Liver (tissue), 3 donors: ENCODE measurements around the gene CTU2.

Experiments
- CTCF ChIP-seq: fragments of 150-350 bp; IDR thresholded peaks from 2 replicates; pipeline ENCODE4 v1.5.1; 2017; ENCODE audit warnings: improper control_type of control experiment, low read depth, low read length; ENCODE audit not compliant: missing input control
- JUND ChIP-seq, 2 donors: IDR thresholded peaks; 2 replicates each; pipeline ENCODE4 v1.6.1; 2016; ENCODE audit warnings: antibody characterized with exemption in 2 of 2
- TAF1 ChIP-seq: conservative IDR thresholded peaks from 2 replicates; pipeline ENCODE4 v1.6.1; 2016; ENCODE audit warnings: antibody characterized with exemption, mild to moderate bottlenecking
- YY1 ChIP-seq: IDR thresholded peaks from 2 replicates; pipeline ENCODE4 v1.6.1; 2016; ENCODE audit warnings: antibody characterized with exemption, mild to moderate bottlenecking
- donor health status: healthy.
- donor health status: healthy.

DNA sequence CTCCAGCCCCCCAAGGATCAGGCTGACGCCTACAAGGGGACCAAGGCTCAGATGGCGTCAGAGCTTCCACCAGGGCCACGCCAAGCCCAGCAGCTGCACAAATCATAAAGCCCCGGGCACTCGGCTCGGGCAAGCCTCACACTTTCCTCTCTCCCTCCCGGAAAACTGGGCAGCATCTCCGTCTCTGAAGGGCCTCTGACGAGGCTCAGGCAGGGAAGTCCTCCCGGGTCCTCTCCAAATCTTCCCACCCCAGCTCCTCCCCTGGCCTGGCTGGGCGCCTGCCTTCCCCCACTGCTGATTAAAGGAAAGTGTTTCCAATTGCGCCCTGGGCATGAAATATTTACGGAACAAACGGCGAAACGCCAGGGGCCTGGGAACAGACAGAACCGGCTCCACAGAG lies 40.2 kb downstream of the CTU2 start:
- TF ChIP-seq CTCF (no peak), TAF1 (no peak), YY1 (no peak), JUND (IDR thresholded peaks at IDR 0.05) (no peak)
